ENCODE data around the gene DDX59.

- TF ChIP-seq ZNF830 (tag by site-specific recombination; IDR thresholded peaks at IDR 0.05; ENCODE audit: low read depth) (no peak), CTCF (tag by site-specific recombination; IDR thresholded peaks at IDR 0.05) (no peak), KLF16 (tag by site-specific recombination; IDR thresholded peaks at IDR 0.05) (no peak), ZNF544 (tag by site-specific recombination; IDR thresholded peaks at IDR 0.05) (no peak), ZNF354C (tag by site-specific recombination; IDR thresholded peaks at IDR 0.05; ENCODE audit: borderline replicate concordance, low read depth) (no peak), EGR2 (tag by site-specific recombination; IDR thresholded peaks at IDR 0.05; ENCODE audit: low read depth) (no peak), ZNF423 (tag by site-specific recombination; IDR thresholded peaks at IDR 0.05) (no peak), ZNF549 (tag by site-specific recombination; IDR thresholded peaks at IDR 0.05) (no peak), RBAK (tag by site-specific recombination; IDR thresholded peaks at IDR 0.05) (no peak), ZNF555 (tag by site-specific recombination; conservative IDR thresholded peaks at IDR 0.05) (no peak)
- TF ChIP-seq, protein P1, sequence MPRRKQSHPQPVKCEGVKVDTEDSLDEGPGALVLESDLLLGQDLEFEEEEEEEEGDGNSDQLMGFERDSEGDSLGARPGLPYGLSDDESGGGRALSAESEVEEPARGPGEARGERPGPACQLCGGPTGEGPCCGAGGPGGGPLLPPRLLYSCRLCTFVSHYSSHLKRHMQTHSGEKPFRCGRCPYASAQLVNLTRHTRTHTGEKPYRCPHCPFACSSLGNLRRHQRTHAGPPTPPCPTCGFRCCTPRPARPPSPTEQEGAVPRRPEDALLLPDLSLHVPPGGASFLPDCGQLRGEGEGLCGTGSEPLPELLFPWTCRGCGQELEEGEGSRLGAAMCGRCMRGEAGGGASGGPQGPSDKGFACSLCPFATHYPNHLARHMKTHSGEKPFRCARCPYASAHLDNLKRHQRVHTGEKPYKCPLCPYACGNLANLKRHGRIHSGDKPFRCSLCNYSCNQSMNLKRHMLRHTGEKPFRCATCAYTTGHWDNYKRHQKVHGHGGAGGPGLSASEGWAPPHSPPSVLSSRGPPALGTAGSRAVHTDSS (tag by site-specific recombination; IDR thresholded peaks at IDR 0.05), result no peak
- TF ChIP-seq, protein P2, sequence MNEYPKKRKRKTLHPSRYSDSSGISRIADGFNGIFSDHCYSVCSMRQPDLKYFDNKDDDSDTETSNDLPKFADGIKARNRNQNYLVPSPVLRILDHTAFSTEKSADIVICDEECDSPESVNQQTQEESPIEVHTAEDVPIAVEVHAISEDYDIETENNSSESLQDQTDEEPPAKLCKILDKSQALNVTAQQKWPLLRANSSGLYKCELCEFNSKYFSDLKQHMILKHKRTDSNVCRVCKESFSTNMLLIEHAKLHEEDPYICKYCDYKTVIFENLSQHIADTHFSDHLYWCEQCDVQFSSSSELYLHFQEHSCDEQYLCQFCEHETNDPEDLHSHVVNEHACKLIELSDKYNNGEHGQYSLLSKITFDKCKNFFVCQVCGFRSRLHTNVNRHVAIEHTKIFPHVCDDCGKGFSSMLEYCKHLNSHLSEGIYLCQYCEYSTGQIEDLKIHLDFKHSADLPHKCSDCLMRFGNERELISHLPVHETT (tag by site-specific recombination; IDR thresholded peaks at IDR 0.05), result no peak
Observed at GRCh38 chr1:200673952-200674823, 4.5 kb upstream of the DDX59 start.
